Measurements from ENCODE around the gene TESMIN.

The TESMIN gene, protein sequence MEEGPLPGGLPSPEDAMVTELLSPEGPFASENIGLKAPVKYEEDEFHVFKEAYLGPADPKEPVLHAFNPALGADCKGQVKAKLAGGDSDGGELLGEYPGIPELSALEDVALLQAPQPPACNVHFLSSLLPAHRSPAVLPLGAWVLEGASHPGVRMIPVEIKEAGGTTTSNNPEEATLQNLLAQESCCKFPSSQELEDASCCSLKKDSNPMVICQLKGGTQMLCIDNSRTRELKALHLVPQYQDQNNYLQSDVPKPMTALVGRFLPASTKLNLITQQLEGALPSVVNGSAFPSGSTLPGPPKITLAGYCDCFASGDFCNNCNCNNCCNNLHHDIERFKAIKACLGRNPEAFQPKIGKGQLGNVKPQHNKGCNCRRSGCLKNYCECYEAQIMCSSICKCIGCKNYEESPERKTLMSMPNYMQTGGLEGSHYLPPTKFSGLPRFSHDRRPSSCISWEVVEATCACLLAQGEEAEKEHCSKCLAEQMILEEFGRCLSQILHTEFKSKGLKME

DNA sequence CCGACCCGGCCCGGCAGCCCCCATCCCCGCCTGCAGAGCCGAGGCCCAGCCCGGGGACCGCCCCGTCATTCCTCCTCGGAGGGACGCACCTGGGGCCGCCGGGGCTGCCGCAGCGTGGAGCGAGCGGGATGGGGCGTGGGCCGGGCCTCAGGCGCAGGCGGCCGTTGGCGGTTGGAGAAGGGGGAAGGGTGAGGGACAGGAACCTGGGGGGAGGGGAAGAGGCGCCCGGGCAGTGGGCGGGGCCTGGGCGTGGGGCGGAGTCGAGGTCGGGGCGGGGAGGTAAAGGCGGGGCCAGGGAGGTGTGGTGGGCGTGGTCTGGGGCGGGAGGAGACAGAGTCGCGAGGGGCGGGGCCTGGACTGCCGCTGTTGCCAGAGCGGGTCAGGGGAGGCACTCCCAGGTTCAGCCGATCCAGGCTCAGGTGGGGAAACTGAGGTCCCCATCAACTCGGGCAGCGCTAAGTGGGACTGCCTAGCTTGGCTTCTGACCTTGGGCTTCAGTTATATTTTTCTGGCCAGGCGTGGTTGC lies at the start of gene TESMIN:
TSS of gene TESMIN (minus strand) at position 190 of the 526 bp plus-strand sequence. CDS start 860 bp downstream, outside the sequence.
- DNase-seq: peak; percentile 93

DNA sequence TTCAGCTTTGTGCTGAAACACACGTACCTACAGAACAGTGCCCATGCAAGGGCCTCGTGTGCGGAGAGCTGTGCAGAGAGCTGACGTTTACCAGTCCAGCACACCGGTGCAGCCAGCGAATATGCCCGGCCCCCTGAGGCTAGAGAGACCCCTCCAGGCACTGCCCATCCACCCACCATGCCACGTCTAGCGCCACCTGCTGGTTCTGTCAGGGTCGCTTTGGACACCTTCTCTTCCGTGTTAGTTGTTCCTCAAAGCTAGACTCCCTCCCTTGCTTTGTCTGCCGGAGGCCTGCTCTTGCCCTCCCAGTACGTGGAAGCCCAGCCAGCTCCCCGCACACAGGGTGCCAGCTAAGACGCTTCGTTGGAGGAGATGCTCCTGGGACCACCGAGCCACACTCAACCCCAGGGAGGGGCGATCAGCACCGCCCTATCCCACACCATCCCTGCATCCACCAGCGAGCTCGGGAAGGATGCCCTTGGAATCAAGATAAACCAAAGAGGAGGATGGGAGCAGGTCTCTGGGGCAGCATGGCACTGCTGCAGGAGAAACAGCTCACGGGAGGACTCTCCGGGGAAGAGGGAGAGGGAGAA lies 47.0 kb upstream of the TESMIN start:
- DNase-seq: peak; percentile 41

DNA sequence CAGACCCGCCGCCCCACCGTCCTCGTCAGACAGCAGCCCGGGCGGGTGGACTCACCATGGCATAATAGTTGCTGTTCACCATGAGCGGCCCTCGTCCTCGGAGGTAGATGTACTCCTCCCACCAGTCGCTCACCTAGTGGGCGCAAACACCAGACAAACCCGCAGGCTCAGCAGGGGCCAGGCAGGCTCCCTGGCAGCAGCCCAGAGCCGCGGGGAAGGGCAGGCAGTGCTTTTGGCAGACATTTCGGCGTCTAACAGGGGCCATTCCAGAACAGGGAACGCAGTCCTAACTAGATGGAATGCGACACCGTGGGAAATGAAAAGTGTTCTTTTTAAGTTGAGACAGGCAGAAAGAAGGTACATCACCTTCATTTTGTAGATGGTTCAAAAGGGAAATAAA lies 45.5 kb upstream of the TESMIN start:
- DNase-seq: no peak

DNA sequence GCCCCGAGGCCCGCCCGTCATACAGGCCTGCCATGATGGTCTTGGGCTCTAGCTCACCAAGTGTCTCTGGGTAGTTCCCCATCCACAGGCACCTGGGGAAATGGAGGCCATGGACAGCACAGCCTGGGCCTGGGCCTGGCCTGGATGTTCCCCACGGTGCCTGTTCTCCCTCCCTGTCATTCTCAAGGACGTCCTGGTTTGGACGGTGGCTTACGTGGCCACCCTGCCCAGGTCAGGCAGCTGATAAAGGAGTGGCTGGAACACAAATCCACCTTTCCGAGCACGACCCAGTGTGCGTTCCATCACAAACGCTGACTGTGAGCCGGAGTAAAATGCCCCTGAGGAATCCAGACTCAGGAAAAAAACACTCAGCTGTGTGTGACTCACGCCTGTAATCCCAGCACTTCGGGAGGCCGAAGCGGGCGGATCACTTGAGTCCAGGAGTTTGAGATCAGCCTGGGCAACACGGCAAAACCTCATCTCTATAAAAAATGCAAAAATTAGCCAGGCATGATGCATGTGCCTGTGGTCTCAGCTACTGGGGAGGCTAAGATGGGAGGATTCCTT lies 41.2 kb upstream of the TESMIN start:
- no peak for DNase-seq

DNA sequence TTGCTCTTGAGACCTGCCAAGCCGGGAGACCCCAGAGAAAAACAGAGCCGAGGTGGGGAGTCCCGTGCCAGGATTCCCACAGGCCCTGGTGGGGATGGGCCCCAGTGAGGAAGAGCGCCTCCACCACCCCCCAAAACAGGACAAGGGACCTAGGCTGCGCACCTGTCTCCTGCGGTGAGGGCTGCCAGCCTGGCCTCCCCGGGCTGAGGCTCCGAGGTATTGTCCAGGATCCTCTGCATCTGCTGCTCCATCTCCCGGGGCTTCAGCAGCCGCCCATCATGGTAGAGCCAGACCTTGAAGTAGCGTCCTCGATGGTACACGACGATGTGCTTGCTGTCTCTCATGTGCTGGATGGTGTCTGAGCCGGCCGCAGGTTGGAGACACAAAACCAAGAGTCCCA lies 33.3 kb upstream of the TESMIN start:
- no peak for DNase-seq

DNA sequence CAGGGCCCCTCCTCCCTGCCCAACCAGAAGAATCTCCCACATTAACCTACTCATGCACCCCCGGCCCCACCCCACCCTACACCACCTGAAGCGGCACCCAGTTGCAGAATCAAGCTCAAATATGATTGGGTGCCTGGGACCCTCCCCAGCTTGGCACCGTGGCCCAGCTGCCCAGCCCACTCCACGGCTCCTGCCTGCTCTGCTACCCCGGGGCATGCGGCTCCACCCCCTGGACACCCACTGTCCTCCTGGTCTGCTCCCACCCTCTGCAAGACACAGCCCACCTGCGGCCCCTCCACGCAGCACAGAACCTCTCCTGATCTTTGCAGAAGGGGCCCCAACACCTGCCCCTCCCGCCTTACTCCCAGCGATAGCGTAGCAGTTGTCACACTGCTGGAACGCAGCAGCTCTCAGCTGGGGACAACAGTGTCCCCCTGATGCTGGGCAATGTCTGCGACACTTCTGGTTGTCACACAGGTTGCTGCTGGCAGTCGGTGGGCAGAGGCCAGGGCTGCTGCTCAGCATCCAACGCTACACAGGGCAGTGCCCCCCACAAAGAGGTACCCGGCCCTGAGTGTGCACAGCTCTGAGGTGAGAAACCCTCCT lies 32.0 kb upstream of the TESMIN start:
- no peak for DNase-seq

DNA sequence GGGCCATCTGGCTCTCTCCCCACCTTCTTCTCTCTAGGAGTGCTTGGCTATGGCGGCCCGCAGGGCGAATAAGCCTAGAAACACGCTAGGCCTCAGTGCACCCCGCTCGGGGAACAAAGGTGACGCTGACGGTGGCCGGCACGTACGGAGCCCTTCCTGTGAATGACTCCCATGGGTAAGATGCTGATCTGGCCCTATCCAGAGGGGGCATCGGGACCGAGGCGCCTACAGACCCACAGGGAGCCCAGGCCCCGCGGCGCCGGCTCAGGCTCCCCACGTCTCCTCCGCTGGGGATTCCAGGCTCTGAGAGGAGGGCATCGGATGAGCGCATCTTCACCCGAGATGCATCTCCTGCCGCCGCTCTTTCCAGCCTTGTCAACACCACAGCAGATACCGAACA lies 31.4 kb upstream of the TESMIN start:
- no peak for DNase-seq

DNA sequence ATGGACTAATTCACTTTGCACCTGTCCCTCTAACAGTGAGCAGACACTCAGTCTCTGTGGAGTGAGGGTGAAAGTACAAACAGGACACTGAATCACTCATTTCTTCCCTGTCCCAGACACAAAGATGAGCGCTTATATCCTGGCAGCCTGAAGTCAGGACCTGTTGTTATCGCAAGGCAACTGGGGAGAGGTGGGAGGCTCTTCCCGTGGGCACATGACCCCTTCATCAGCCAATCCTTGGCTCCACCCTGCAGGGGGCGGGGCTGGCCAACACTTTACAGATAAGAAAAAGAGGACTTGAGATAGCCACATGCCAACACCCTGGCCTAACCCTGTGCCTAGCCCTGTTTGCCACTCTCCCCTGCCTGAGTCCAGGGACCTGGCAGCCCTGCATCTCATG lies 29.5 kb upstream of the TESMIN start:
- no peak for DNase-seq

DNA sequence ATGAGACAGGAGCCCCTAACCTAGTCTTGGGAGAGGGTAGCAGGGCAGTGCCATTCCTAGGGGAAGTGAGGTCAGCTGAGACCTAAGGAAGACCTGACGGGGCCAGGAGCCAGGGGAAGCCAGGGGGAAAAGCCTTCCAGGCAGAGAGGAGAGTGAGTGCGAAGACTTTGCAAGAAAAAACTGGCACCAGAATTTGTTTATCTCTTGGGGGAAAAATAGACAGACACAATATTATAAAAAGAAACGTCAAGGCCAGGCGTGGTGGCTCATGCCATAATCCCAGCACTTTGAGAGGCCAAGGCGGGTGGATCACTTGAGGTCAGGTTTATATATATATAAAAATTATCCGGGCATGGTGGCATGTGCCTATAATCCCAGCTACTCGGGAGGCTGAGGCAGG lies 26.9 kb upstream of the TESMIN start:
- DNase-seq: no peak

DNA sequence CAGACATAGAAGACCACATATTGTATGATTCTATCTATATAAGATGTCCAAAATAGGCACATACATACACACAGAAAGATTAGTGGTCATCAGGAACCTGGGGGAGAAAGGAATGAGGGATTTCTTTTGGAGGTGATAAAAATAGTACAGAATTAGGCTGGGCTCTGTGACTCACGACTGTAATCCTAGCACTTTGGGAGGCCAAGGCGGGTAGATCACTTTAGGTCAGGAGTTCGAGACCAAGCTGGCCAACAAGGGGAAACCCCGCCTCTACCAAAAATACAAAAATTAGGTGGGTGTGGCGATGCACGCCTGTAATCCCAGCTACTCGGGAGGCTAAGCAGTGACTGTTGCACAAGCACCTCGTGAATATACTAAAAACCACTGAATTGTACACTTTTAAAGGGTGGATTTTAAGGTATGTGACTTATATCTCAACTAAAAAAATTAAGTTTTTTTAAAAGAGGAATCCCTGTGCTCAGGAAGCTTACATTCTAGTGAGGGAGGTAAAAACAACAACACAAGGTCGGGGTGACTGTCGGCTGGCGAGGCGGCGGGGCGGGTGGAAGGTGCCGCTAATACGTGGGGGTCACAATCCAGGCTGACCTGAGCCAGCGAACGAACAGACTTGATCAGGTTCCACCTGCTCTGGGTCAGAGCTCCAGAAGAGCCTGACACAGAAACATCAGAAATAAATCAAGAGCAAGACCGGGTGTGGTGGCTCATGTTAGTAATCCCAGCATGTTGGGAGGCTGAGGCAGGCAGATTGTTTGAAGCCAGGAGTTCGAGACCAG lies 25.3 kb upstream of the TESMIN start:
- DNase-seq: no peak

DNA sequence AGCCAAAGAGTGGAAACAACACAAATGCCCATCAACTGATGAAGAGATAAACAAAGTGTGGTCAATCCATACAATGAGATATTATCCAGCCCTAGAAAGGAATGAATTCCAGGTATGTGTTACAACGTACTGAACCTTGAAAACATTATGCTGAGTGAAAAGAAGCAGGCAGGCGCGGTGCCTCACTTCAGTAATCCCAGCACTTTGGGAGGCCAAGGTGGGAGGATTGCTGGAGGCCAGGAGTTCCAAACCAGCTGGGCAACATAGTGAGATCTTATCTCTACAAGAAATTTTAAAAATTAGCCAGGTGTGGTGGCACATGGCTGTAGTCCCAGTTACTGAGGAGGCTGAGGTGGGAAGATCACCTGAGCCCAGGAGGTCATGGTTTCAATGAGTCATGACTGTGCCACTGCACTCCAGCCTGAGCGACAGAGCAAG lies 24.6 kb upstream of the TESMIN start:
- DNase-seq: no peak

DNA sequence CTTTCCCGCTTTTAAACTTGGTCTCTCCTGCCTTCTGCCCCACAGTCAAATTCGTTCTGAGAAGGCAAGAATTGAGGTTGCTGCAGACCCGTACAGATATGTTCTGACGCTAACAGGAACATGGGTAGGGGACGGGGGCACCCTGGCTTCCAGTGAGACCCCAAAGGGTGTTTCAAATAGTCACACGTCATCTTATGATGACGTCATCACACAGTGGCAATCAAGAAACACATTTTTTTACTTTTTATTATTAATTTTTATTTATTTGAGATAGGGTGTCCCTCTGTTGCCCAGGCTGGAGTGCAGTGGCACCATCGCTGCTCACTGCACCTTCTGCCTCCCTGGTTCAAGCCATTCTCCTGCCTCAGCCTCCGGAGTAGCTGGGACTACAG lies 22.9 kb upstream of the TESMIN start:
- no peak for DNase-seq

DNA sequence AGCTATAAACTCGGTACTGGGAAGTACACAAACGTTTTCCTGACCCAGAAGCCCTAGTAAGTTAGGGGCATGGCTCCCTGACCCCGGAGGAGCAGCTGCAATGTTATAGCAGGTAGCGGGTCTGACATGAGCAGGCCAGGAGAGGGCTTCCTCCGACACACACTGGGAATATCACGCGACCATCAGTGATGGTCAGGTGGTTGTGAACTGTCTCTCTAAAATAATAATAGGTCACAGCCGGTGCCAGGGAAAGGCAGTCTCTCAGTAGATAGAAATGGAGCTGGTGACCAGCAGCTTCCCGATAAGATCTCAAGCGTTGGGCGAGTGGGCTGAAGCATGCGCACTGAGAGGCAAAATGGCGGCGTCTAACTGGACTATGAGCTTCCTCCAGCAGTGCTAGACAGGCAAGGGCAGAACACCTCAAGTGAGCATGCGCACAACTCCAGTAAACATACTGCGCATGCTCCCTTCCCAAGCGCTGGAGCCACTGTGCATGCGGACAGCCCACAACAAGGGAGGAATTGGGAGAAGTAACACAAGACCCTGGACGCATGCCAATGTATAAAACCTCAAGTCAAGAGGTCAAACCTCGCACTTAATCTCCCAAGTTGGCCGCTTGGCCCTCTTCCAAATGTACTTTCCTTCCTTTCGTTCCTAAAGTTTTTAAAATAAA lies 22.3 kb upstream of the TESMIN start:
- DNase-seq: no peak

DNA sequence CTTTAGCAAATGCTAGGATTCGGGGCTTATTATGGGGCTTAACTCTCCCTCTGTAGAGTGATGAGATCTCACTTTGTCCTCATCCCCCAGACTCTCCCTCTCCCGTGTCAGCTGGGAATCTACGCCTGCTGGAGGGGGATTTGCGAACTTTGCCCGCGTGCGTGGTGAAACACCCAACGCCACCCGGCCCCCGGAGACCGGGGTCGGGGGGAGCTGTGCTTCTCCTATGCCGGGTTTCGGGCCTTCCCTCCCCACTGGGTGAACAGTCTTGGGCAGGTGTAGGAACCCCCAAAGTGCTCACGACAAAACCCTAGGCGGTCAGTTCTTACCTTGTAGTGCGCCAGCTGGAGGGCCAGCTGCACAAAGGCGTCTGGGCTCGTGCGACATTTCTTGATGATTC lies 21.6 kb upstream of the TESMIN start:
- DNase-seq: no peak

DNA sequence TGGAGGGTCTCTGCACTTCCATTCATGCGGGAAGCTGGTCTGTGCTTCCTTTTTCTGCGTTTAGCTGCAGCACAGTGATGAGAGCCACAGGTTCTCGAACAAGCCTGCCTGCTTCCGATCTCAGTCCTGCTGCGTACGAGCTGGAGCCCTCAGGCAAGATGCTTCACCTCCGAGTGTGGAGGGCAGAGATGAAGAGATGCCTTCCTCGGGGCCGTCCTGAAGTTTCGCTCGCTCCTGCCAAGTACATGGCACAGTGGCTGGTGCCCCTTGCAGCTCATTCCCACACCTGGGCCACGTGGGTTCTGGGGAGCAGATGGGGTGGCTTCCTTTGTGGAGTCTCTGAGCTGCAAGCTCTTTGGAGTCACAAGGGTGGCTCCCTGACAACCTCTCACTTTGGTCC lies 19.5 kb upstream of the TESMIN start:
- no peak for DNase-seq

DNA sequence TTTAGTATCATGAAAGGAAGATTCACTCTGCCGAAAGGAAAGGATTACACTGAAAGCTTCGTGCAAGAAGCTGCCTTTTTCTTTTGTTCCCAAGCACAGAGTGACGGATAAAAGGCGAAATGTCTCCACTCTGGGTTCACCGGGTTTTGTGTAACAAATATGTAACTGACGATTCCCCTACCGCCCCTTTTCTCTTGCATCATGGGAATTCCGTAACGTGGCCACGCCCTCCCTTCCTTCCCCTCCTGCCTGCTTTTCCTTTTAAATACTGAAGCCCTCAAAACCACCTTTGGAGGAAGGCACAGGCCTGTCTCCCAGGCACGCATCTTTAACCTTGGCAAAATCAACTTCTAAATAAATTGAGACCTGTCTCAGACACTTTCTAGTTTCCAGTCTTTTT lies 16.4 kb upstream of the TESMIN start:
- no peak for DNase-seq

DNA sequence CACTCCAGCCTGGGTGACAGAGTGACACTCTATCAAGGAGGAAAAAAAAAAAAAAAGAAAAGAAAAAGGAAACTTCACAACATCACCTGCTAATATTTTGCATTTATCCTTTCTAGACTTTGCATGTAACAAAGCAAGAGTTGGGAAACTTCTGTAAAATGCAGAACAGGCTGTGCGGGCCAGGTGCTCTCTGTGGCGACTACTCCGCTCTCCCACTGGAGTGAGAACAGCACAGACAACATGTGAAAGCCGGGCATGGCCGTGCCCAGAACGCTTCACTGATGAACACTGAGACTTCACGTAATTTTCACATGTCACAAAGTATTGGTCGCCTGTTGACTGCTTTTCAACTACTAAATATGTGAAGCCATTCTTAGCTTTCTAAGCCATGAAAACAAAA lies 15.5 kb upstream of the TESMIN start:
- DNase-seq: no peak

DNA sequence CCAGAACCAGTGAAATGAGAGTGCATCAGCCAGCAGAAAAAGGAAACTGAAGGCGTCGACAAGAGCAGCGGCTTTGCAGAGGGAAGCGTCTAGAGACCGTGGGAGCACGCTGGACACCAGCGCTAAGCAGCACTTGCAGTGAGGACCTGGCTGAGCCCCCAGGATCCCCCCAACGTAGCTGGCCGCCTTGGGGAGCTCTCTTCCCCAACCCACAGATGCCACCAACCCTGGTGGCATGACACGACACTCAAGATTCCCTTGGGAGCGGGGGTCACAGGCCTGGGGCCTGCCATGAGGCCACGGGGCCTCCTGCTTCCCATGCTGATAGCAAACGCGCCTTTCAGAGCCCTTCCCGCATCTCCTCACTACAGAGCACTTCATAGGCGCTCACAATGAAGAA lies 13.4 kb upstream of the TESMIN start:
- DNase-seq: no peak

DNA sequence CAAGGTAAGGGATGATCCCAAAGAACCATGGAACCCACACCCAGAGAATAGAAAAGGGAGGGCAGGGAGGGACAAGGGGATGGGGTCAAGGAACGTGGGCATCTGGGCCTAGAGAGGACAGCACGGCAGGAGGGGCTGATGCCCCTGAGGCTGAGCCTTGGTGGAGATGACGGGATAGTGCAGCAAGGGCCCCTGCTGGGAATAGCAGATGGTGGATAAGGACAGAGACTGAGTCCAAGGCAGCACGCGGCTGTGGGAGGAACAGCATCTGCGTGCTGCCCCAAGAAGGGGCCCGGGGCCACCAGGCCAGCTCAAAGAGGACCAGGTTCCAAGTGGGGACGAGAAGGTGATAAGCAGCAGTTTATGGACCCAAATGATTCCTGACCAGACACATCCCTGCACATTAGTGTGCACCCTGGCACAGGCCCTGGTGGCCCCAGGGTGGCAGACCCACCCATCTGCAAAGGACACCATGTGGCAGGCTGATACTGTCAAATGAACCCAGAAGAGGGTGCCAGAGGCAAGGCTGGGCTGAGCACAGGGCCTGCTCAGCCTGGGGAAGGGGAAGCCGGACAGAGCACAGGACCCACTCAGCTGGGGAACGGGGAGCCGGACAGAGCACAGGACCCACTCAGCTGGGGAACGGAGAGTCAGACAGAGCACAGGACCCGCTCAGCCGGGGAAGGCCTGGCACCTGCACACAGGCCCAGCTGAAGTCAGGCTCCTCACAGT lies 12.8 kb upstream of the TESMIN start:
- no peak for DNase-seq

DNA sequence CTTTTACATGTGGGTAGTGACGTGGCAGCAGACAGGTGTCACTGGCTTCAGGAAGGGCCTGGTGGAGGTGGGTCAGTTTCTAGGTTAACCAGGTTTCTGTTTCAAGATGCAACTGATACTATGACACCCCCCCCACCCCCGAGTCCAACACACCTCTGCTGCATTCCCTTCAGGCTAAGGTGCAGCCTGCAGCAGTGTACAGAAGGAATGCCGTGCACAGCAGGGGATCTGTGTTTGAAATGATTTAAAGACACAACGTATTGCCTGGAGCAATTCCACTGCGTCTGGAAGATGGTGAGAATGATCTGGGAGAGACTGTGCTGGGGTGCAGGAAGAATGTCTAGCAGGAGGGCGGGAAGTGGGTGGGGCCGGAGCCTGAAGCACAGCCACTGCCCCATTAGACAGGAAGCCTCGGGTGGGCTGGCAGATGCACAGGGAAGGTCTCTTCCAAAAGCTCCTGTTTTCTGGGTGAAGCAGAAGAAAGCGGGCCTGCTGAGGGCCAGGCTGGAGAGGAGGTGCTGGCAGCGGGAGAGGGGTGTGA lies 11.9 kb upstream of the TESMIN start:
- no peak for DNase-seq

DNA sequence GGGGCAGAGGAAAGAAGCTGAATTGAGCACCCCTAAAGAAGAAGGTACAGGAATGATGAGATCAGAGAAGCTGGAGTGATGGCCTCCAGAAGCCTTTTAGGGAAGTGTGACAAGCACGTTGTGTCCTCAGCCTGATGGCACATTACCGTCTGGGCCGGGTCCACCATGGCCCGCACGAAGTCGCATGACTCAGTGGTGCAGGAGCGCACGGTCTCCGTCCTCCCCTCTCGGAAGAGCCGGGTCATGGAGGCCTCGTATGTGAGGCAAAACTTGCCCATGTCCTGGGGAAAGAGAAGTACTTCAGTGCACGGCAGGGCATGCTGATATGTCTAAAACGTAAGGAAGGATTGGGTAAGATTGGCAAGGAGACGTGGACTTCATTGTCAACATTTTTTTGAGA lies 11.2 kb upstream of the TESMIN start:
- DNase-seq: no peak
